HG03103 (cell line): Measurements from ENCODE around the gene CCDC27.

ENCODE experiments used
- ATAC-seq: cut with Tn5 transposase; IDR thresholded peaks from one replicate; pipeline ENCODE4 v1.9.1; 2021; ENCODE audit warnings: low read depth; ENCODE audit not compliant: unreplicated experiment

The CCDC27 gene

GRCh38 chr1:3773572-3774275, 21.5 kb downstream of the CCDC27 start:
- ATAC-seq = no peak

- no peak for ATAC-seq
Measured at GRCh38 chr1:3774276-3774945, 22.2 kb downstream of the CCDC27 start.

DNA sequence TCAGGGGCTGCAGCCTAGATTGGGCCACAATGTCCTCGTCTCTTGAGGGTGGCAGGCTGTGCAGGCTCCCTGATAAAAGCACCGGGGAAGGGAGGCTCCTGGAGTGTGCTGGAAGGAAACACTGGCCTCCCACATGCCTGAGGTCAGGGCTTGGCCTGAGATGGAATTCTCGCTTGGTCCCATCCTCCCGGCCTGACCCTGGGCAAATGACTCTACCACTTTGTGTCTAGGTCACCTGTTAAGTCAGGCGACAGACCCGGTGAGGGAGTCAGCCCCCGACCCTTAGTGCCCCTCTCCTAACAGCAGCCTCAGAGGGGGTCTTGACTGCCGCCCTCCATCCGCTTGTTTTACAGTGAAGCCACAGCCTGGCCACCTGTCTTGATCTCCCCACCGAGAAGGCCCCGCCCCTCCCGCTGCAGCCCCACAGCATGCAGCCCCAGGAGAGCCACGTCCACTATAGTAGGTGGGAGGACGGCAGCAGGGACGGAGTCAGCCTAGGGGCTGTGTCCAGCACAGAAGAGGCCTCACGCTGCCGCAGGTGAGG, 22.8 kb downstream of the CCDC27 start:
- ATAC-seq = no peak

GRCh38 chr1:3775490-3776230, 23.4 kb downstream of the CCDC27 start:
- no peak for ATAC-seq

GRCh38 chr1:3776231-3776961, 24.1 kb downstream of the CCDC27 start:
- ATAC-seq = no peak

DNA sequence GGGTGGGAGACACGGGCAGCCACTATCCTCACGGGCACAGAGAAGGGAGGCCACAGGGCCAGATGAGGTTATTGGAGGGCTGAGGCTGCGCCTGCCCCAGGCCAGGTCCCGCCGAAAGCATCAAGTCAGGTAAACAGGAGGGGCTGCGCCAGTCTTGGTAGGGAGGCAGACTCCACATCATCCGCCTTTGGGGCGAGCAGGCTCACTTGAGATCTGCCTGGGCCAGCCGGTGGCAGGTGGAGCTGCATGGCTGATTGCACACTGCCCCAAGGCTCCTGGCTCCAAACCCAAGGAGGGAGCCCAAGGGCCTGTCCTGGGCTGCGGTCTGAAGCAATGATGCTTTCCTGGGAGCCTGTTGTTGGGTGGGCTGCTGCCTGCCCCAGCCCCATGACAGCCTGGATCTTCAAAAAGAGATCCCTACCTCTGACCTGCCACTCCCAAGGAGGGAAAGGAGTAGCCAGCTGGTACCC, 24.9 kb downstream of the CCDC27 start:
- ATAC-seq = no peak

DNA sequence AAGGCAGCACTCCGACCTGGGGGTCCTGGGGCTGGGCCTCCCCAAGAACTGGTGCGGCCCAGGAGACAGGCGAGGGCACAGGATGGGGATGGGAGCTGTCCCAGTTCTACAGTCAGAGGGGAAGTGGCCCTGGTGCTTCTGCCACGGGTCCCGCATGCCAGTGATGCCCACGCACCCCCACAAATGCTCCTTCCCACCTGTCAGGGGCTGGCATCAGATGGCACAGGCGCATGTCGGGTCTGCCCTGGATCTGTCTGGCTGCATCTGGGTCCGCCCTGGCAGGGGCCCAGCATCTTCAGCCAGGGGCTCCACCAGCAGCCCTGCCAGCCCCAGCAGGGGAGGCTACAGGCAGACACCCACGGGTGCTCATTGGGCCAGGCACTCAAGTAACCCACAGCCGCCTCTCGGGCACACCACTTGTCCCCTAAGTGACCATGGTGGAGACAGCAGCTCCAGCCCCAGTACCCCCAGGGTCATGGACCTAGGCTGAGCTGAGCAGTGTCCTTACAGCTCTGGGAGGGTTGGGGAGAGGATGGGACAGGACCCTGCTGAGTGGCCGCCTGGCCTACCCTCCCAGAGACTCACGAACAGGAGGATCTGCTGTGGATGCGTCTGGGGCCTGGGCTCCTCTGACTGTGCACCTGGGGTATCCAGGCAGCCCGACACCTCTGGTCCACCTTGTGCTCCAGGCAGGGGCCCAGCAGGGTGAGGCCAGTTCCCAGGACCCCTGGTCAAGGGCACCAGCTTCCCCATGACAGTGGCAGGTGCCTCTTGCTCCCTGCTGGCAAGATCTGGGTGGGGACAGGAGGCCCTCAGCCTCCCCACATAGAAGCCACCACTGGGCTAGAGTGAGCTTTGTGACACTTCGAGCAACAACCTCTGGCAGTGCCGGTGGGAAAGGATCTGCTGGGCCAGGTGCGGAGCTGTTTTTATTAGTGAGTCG, 25.7 kb downstream of the CCDC27 start:
- no peak for ATAC-seq

DNA sequence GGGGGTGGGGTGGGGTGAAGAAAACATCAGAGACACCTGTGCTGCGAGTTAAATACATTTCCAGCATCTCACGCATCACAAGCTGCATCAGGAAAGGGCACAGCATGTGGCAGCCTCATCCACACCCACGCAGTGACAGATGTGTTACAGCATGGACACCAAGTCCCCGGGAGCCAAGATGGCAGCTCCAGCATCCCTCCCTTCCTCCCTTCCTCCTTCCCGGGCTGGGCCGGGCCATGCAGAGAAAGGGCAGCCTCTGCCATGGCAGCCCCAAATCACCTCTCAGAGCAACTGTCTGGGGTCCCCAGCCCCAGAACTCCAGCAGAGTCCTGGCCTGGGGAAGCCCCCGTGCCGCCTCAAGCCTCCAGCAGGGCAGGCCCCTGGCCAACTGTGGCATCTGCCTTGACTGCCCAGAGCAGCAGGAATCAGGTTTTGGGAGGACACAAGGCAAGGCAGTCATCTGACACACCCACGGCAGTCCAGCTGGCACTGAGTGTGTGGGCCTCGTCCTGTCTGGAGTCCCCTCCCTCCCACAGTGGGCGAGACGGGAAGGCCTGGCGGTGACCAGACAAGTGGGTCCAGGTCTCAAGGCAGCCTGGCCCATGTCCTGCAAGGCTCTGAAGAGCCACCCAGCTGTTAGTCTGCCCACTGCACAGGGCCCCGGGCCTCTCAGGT, 26.5 kb downstream of the CCDC27 start:
- no peak for ATAC-seq

GRCh38 chr1:3779265-3779911, 27.1 kb downstream of the CCDC27 start:
- ATAC-seq = no peak

DNA sequence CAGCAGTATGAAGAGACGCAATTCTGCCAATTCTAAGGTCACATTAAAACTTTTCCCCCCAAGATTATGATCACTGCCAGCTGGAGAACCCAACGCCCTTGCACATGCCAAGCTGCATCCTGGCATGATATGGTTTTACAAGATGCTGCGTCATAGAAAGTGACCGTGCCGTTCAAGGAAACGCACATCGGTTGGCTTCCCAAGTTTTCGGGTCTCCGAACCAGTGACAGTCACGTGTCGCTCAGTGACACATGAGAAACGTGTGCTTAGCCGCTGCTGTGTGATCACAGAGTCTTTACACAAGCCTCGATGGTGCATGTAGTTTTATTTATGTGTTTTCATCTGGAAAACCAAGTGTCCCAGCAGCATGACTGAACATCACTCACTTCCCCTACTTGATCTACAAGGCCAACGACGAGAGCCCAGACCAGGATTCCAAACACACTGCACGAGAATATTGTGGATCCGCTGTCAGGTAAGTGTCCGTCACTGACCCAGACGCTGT, 27.7 kb downstream of the CCDC27 start:
- ATAC-seq = no peak

- no peak for ATAC-seq
Measured at GRCh38 chr1:3780901-3781300, 28.7 kb downstream of the CCDC27 start.

DNA sequence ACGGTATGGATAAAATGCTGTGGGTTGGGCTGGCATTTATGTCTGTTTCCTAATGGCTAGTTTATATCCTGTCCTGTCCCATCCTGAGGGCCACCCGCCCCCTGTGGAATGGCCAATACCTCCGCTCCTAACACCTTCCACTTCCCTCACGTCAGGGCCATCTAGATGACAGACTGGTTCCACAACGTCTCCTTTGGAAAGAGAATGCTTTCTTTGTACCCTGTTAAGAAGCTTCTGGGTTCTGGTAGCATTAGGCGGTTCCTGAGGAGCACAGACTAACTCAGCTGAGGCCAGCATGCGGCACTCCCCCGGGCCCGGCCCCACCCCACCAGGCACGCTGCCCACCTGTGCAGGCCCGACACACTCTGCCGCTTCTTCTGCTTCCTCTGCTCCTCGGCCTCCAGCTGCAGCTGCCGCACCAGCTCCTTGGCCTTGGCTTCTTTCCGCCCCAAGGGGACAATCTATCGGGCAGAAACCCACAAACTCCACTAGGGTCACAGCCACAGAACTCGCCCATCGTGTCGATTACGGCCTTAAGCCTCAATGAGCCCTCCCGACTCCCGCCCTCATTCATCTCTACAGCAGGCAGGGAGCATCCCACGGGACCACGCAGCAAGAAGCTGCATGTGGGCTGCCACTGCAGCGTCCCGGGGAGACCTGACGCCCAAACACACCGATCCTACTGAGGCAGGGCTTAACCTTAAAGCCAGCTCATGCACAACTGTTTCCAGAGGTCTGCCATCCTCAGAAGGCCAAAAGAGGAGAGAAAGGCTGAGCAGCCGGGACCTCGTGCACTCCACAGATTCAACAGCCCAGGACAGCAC, 31.6 kb downstream of the CCDC27 start:
- no peak for ATAC-seq

- ATAC-seq = no peak
Measured at GRCh38 chr1:3785045-3785444, 32.8 kb downstream of the CCDC27 start.

GRCh38 chr1:3785456-3786157, 33.4 kb downstream of the CCDC27 start:
- no peak for ATAC-seq

- no peak for ATAC-seq
Measured at GRCh38 chr1:3786468-3787348, 34.5 kb downstream of the CCDC27 start.

DNA sequence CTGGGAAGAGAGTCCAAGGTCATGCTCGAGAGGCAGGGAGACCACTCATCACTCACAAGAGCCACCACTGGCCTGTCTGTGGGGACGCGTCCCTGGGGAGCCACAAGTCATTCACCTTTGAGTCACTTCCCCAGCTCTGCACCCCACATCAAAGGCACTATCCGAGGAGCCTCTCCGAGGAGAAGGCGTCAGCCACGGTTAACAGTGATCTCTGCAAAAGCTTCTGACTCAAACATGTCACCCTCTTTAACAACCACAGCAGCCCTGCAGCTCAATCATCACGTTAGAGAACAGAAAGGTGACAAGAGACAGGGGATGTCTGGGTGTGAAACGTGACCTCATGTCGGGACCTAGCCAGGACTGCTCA, 35.1 kb downstream of the CCDC27 start:
- no peak for ATAC-seq
